Brain microvascular endothelial cell (primary cell): ENCODE data around the gene TCF7.
"Not testable (repeated sequence)": the region's sequence is repeated elsewhere in the genome, so short reads cannot be mapped to it uniquely, and the experiment has no call there.

ENCODE experiments used
- DNase-seq: peaks from one replicate; pipeline ENCODE4 v3.0.0-alpha.2; 2020
- H3K27ac ChIP-seq: fragments of 250-450 bp; sonication (Bioruptor Pico); 2 replicates; pipeline ENCODE4 v1.5.1; 2020; ENCODE audit warnings: mild to moderate bottlenecking, moderate library complexity
- H3K27me3 ChIP-seq: fragments of 250-450 bp; sonication (Bioruptor Pico); replicated peaks from 2 replicates; pipeline ENCODE4 v1.5.1; 2020; ENCODE audit warnings: mild to moderate bottlenecking
- H3K36me3 ChIP-seq: fragments of 250-450 bp; sonication (Bioruptor Pico); replicated peaks from 2 replicates; pipeline ENCODE4 v1.5.1; 2020; ENCODE audit warnings: mild to moderate bottlenecking
- H3K4me3 ChIP-seq: 2 replicates; pipeline ENCODE4 v1.5.1; 2011; ENCODE audit warnings: low read depth, mild to moderate bottlenecking, control low read depth, low read length, moderate library complexity
- in situ Hi-C: cut with HindIII; loops from 2 replicates; pipeline ENCODE4 v1.10.0; 2017; ENCODE audit warnings: low sequenced_read_pairs, low pct_ligation_motif_present
- TF ChIP-seq, protein P1 (sequence below): IDR thresholded peaks from 2 replicates; pipeline ENCODE4 v1.5.1; 2011; ENCODE audit warnings: low read depth, mild to moderate bottlenecking, moderate library complexity, low read length, control low read depth, inconsistent platforms; ENCODE audit errors: missing control alignments

Gene TCF7

DNA sequence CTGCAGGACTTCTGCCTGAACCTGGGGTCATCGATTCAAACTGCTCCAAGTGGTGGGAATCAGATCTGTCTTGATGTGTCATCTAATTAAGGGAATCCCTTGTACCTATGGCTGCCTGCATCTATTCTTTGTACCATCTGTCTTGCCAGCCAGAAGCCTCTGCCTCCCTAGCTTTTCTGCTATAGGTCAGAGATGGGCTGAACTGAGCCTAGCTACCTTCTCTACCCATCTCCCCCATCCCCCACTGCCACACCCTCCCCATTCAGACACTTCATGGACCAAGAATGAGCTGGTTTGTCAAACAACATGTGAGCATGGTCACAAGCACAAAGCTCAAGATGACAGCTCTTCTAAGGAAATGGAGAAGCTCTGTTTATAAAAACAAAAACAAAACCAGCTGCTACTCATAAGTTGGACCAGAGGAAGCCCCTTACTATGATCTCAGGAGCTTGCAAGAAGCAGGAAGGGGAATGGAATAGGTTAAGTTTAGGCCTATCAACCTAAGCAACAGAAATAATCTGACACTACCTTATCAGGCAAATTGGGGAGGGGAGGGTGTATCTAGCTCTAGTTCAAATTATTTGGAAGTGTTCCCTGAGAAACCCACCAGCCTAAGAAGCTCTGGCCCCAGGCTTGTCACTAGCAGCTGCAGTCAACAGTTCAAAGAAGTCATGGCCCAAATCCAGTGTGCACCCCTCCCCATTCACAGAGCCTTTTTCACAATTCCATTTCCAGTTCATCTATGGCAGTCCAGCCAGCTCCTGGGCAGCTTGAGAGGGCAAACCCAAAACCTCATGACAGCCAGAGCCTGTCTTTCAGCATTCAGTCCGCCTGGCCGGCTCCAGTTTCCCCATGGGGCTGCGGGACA is 32.4 kb downstream of the TCF7 start:
- Histone ChIP-seq H3K27me3 (no peaks in the 10 kb centered on the region), H3K4me3 (no peak overlapping the region), H3K36me3 (peaks cover 61% of the 10 kb centered on the region), H3K27ac (no peak overlapping the region)
- TF ChIP-seq, protein P1, sequence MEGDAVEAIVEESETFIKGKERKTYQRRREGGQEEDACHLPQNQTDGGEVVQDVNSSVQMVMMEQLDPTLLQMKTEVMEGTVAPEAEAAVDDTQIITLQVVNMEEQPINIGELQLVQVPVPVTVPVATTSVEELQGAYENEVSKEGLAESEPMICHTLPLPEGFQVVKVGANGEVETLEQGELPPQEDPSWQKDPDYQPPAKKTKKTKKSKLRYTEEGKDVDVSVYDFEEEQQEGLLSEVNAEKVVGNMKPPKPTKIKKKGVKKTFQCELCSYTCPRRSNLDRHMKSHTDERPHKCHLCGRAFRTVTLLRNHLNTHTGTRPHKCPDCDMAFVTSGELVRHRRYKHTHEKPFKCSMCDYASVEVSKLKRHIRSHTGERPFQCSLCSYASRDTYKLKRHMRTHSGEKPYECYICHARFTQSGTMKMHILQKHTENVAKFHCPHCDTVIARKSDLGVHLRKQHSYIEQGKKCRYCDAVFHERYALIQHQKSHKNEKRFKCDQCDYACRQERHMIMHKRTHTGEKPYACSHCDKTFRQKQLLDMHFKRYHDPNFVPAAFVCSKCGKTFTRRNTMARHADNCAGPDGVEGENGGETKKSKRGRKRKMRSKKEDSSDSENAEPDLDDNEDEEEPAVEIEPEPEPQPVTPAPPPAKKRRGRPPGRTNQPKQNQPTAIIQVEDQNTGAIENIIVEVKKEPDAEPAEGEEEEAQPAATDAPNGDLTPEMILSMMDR = no peak
- in situ Hi-C loops = loop anchor here (25.0 kb wide), 1 partner anchor 110 kb away; no protein-coding TSS in a partner anchor
- DNase-seq = no peak

DNA sequence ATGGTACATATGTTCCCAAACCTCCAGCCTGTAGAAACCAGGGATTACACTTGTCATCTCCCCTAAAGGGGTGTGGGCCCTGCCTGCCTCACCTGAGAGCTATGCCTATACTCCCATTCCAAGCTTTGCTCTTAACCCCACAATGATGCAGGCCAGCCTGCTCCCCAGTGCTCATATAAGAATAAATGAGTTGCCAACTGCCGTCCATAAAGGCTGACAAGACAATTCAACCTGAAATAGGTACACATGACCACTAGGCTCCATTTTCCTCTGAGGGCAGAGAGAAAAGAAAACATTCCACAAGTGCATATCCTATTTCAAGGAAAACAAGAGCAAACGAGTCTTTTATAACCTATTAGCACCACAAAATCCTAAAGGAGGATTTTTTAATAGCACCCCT is 33.8 kb downstream of the TCF7 start:
- H3K4me3 ChIP-seq = no peak overlapping the region
- no peak for DNase-seq
- H3K27me3 ChIP-seq = no peaks in the 10 kb centered on the region
- TF ChIP-seq, protein P1 = no peak
- in situ Hi-C loops = loop anchor here (25.0 kb wide), 1 partner anchor 111 kb away; no protein-coding TSS in a partner anchor
- H3K36me3 ChIP-seq = peaks cover 65% of the 10 kb centered on the region
- H3K27ac ChIP-seq = no peak overlapping the region

DNA sequence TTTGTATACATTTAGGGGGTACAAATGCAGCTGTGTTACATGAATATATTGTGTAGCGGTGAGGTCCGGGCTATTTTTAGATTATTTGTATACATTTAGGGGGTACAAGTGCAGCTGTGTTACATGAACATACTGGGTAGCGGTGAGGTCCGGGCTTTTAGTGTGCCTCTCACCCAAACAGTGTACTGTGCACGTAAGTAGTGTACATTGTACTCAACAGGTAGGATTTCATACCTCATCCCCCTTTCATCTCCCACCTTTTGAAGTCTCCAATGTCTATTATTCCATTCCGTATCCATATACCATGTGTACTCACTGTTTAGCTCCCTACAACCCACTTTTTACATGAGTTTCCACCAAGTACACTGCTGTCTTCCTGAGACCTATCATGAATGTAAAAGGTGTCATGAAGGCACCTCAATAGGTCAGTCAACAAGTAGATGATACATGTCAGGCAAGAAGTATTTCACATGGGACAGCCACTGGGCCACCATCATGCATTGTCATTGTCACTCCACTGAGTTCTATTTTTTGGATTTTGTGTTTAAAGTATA is 34.6 kb downstream of the TCF7 start:
- Histone ChIP-seq H3K27me3 (no peaks in the 10 kb centered on the region), H3K27ac (no peak overlapping the region), H3K4me3 (no peak overlapping the region), H3K36me3 (peaks cover 65% of the 10 kb centered on the region)
- no peak for DNase-seq
- in situ Hi-C loops = loop anchor here (25.0 kb wide), 1 partner anchor 112 kb away; no protein-coding TSS in a partner anchor
- TF ChIP-seq, protein P1 = no peak

DNA sequence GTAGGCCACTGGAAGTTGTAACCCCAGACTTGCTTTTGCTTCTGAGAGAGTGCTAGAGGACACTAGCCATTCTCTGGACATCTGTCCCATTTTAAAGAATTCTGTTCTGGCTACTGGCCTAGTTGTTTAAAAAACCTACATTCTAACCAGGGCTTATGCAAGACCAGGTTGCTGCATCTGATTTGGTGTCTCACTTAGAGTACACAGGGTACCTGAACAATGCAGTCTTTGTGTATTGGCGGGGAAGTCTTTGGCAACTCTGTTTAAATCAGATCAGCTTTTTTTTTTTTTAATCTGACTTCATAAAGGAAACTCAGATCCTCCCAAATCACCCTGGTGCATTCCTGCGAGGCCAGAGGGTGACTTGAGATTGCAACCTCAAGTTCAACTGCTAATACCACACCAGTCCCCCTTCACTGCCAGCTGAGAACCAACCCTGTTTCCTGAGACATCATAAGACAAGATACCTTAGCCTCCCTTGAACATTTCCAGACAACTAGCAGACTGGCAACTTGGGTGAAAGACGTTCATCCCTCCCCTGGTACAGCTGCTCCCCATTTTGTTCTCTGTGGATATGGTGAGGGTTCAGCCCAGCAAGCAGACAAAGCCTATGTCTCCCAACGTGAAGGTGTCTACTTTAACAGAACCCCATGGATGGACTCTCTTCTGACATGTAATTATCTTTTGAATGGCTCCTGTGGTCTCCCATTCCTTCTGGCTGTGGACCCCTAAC is 35.3 kb downstream of the TCF7 start:
- peaks cover 59% of the 10 kb centered on the region for H3K36me3 ChIP-seq
- H3K4me3 ChIP-seq = no peak overlapping the region
- TF ChIP-seq, protein P1 = no peak
- DNase-seq = no peak
- H3K27me3 ChIP-seq = no peaks in the 10 kb centered on the region
- no peak overlapping the region for H3K27ac ChIP-seq
- in situ Hi-C loops = loop anchor here (25.0 kb wide), 1 partner anchor 112 kb away; no protein-coding TSS in a partner anchor

DNA sequence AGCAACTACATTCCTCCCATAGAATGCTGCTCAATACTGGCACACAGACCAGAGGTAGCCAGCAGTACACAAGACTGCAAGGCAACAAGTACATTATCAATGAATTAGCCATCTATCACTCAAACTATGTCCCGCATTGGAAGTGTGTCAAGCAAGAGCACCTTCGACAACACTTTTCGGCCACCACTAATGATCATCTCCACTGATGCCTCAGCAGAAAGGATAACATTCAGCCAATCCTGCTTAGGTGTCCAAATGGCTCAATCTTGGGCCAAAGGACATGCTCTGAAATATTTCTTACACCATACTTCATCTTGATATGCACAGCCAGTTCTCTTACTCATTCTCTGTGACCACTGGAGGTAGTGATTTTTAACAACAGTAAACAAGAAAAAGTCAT is 37.2 kb downstream of the TCF7 start:
- no peak for DNase-seq
- Histone ChIP-seq H3K4me3 (no peak overlapping the region), H3K36me3 (peaks cover 57% of the 10 kb centered on the region), H3K27ac (no peak overlapping the region), H3K27me3 (no peaks in the 10 kb centered on the region)
- TF ChIP-seq, protein P1 = no peak
- in situ Hi-C loops = no loop called here

DNA sequence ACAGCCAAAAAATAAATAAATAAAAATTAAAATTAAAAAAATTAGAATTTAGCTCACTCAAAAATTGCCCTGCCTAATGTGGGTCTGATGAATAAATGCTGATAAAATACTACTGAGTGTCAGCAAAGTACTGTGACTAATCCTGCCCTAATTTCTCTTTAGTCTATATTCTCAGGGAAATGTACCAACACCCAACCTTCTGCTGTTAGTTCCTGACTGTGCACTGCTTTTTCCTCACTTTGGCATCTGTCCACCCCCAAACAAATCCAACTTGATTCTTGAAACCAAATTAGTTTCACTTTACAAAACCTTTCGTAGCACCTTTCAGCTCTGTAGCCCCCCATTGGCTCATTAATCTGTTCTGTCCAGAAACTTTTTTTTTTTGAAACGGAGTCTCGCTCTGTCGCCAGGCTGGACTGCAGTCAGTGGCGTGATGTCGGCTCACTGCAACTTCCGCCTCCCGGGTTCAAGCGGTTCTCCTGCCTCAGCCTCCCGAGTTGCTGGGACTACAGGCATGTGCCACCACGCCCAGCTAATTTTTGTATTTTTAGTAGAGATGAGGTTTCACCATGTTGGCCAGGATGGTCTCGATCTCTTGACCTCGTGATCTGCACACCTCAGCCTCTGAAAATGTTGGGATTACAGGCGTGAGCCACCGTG is 37.8 kb downstream of the TCF7 start:
- peaks cover 57% of the 10 kb centered on the region for H3K36me3 ChIP-seq
- H3K27me3 ChIP-seq, DNase-seq, H3K4me3 ChIP-seq, H3K27ac ChIP-seq, in situ Hi-C loops: not testable (repeated sequence)
